HG03135 (cell line): ENCODE results near the gene TESPA1.
"Not testable (repeated sequence)": the region's sequence is repeated elsewhere in the genome, so short reads cannot be mapped to it uniquely, and the experiment has no call there.

ENCODE experiments used
- ATAC-seq: cut with Tn5 transposase; IDR thresholded peaks from one replicate; pipeline ENCODE4 v1.9.1; 2021; ENCODE audit warnings: mild to moderate bottlenecking, moderate library complexity; ENCODE audit not compliant: unreplicated experiment

Gene TESPA1

GRCh38 chr12:54984658-54985376 is at the start of gene TESPA1:
TESPA1 (minus strand) TSS chr12:54984762; CDS start chr12:54974562, 10,200 bp downstream.
- ATAC-seq, result peak; percentile 93

GRCh38 chr12:55034218-55034617 is 49.7 kb upstream of the TESPA1 start:
- no peak for ATAC-seq

GRCh38 chr12:55025508-55025907 is 40.9 kb upstream of the TESPA1 start:
- no peak for ATAC-seq

- ATAC-seq, result no peak
Measured at GRCh38 chr12:55024575-55024974, 40.0 kb upstream of the TESPA1 start.

GRCh38 chr12:55019784-55020183 is 35.2 kb upstream of the TESPA1 start, which contains the start of gene NEUROD4:
NEUROD4 (plus strand) TSS chr12:55019974; CDS start chr12:55026440, 6,466 bp downstream.
- ATAC-seq, result no peak

GRCh38 chr12:55017416-55017925 is 32.9 kb upstream of the TESPA1 start:
- ATAC-seq, result no peak

- no peak for ATAC-seq
Measured at GRCh38 chr12:55008944-55009585, 24.5 kb upstream of the TESPA1 start.

GRCh38 chr12:55002355-55002754 is 17.8 kb upstream of the TESPA1 start:
- ATAC-seq, result no peak

- no peak for ATAC-seq
Measured at GRCh38 chr12:55001198-55001868, 16.8 kb upstream of the TESPA1 start.

GRCh38 chr12:54998958-54999510 is 14.5 kb upstream of the TESPA1 start:
- ATAC-seq, result no peak

GRCh38 chr12:54997929-54998522 is 13.5 kb upstream of the TESPA1 start:
- ATAC-seq, result no peak

- no peak for ATAC-seq
Measured at GRCh38 chr12:54996205-54996604, 11.6 kb upstream of the TESPA1 start.

- peak; percentile 51 for ATAC-seq
Measured at GRCh38 chr12:54993181-54993835, 8.7 kb upstream of the TESPA1 start.

- ATAC-seq, result peak; percentile 25
Measured at GRCh38 chr12:54991991-54992375, 7.4 kb upstream of the TESPA1 start.

- ATAC-seq, result peak; percentile 70
Measured at GRCh38 chr12:54991161-54991990, 6.8 kb upstream of the TESPA1 start.

GRCh38 chr12:54989829-54990228 is 5.3 kb upstream of the TESPA1 start:
- no peak for ATAC-seq

- ATAC-seq, result no peak
Measured at GRCh38 chr12:54988402-54989054, 4.0 kb upstream of the TESPA1 start.

- no peak for ATAC-seq
Measured at GRCh38 chr12:54987611-54988231, 3.2 kb upstream of the TESPA1 start.

GRCh38 chr12:54986773-54987172 is 2.2 kb upstream of the TESPA1 start:
- ATAC-seq, result not testable (repeated sequence)
